Naive B cell (primary cell): Measurements from ENCODE around the gene FRRS1. TPM values are rescaled to one million over a fixed set of nuclear protein-coding genes. Genes with fewer than 3 reads are reported as not detected.
A peak's percentile ranks its signal among the peaks of the same experiment; 100 is the strongest.
"Not testable (repeated sequence)": the region's sequence is repeated elsewhere in the genome, so short reads cannot be mapped to it uniquely, and the experiment has no call there.

Experiments
- ATAC-seq, 2 donors: fragments of 150-1000 bp; cut with Tn5 transposase; 2 replicates each; pipeline ENCODE4 v1.10.0; 2021; ENCODE audit warnings: low read depth in 2 of 2, mild to moderate bottlenecking in 2 of 2, moderate library complexity in 2 of 2
- DNase-seq: peaks from one replicate; pipeline ENCODE4 v3.0.0; 2022
- H3K27ac Mint-ChIP-seq, 6 donors: one replicate each; pipeline ENCODE4 v1.8.0; 2020 to 2022; ENCODE audit warnings: mild to moderate bottlenecking in 6 of 6, mixed read lengths in 6 of 6, moderate library complexity in 5 of 6, inconsistent platforms in 2 of 6
- H3K27me3 Mint-ChIP-seq, 3 donors: one replicate each; pipeline ENCODE4 v1.8.0; 2021 to 2022; ENCODE audit warnings: mixed read lengths in 3 of 3, mild to moderate bottlenecking in 1 of 3
- H3K36me3 Mint-ChIP-seq, 2 donors: one replicate each; pipeline ENCODE4 v1.8.0; 2020 to 2022; ENCODE audit warnings: mixed read lengths in 2 of 2, inconsistent platforms in 1 of 2, mild to moderate bottlenecking in 1 of 2
- H3K4me1 Mint-ChIP-seq, 3 donors: one replicate each; pipeline ENCODE4 v1.8.0; 2020 to 2022; ENCODE audit warnings: mixed read lengths in 3 of 3, inconsistent platforms in 1 of 3, mild to moderate bottlenecking in 1 of 3, moderate library complexity in 1 of 3
- H3K4me3 Mint-ChIP-seq, 8 donors: one replicate each; pipeline ENCODE4 v1.8.0; 2020 to 2022; ENCODE audit warnings: mild to moderate bottlenecking in 8 of 8, mixed read lengths in 8 of 8, moderate library complexity in 8 of 8, inconsistent platforms in 2 of 8
- H3K9me3 Mint-ChIP-seq, 7 donors: one replicate each; pipeline ENCODE4 v1.8.0; 2020 to 2022; ENCODE audit warnings: mixed read lengths in 7 of 7, mild to moderate bottlenecking in 5 of 7, inconsistent platforms in 2 of 7, moderate library complexity in 1 of 7
- polyA plus RNA-seq, 6 donors: library from polyadenylated mRNA; unstranded; fragments of 300-500 nt; fragmentation: Illumina TruSeq; gene quantifications; one replicate each; pipeline ENCODE4 v1.2.3, GENCODE V29; 2021; ENCODE audit warnings: low read depth in 6 of 6

FRRS1 gene
- polyA plus RNA-seq, 6 donors from 2014 or later: 0.11 to 1.5 (median 0.13) TPM; not detected in 3

- Mint-ChIP-seq H3K4me1 (peaks cover 5 to 24% (median 10%) of the 10 kb centered on the region in 3 donors), H3K36me3 (peaks cover 0 to 9% of the 10 kb centered on the region in 2 donors), H3K27me3 (no peaks in the 10 kb centered on the region), H3K9me3 (peaks cover 3 to 20% (median 8%) of the 10 kb centered on the region in 7 donors), H3K4me3 (no peak overlapping the region), H3K27ac (no peak overlapping the region)
- DNase-seq (no peak), ATAC-seq (no peak)
These were observed 4.7 kb downstream of the FRRS1 start for GRCh38 chr1:99761774-99762173.

GRCh38 chr1:99759518-99760160, 6.8 kb downstream of the FRRS1 start:
- no peak for ATAC-seq
- Mint-ChIP-seq H3K4me1 (peaks cover 5 to 16% (median 6%) of the 10 kb centered on the region in 3 donors), H3K9me3 (peaks cover 3 to 20% (median 8%) of the 10 kb centered on the region in 7 donors), H3K27ac (no peak overlapping the region), H3K27me3 (no peaks in the 10 kb centered on the region), H3K36me3 (peaks cover 0 to 9% of the 10 kb centered on the region in 2 donors), H3K4me3 (peak overlapping the region in 1 of 8 donors; percentile 13)
- no peak for DNase-seq

- Mint-ChIP-seq H3K4me3 (peak overlapping the region in 2 of 8 donors; percentile 53 to 54), H3K27ac (peak overlapping the region in 3 of 6 donors; percentile 58 to 90 (median 78)), H3K9me3 (peaks cover 3 to 20% (median 8%) of the 10 kb centered on the region in 7 donors), H3K4me1 (peaks cover 5 to 16% (median 6%) of the 10 kb centered on the region in 3 donors)
- not testable (repeated sequence) for DNase-seq, ATAC-seq, H3K27me3 Mint-ChIP-seq, H3K36me3 Mint-ChIP-seq
These were observed 7.5 kb downstream of the FRRS1 start for GRCh38 chr1:99758686-99759517.

GRCh38 chr1:99758073-99758511, 8.3 kb downstream of the FRRS1 start:
- DNase-seq (no peak), ATAC-seq (no peak)
- H3K9me3 Mint-ChIP-seq: peaks cover 3 to 20% (median 8%) of the 10 kb centered on the region in 7 donors
- H3K27me3 Mint-ChIP-seq: no peaks in the 10 kb centered on the region
- H3K27ac Mint-ChIP-seq: no peak overlapping the region
- H3K4me3 Mint-ChIP-seq: no peak overlapping the region
- H3K36me3 Mint-ChIP-seq: peaks cover 0 to 9% of the 10 kb centered on the region in 2 donors
- peaks cover 5 to 16% (median 6%) of the 10 kb centered on the region in 3 donors for H3K4me1 Mint-ChIP-seq

- Mint-ChIP-seq H3K4me1 (peaks cover 5 to 16% (median 6%) of the 10 kb centered on the region in 3 donors), H3K9me3 (peaks cover 3 to 20% (median 8%) of the 10 kb centered on the region in 7 donors), H3K27ac (no peak overlapping the region), H3K4me3 (no peak overlapping the region), H3K36me3 (peaks cover 0 to 9% of the 10 kb centered on the region in 2 donors), H3K27me3 (no peaks in the 10 kb centered on the region)
- DNase-seq (no peak), ATAC-seq (no peak)
These were observed 9.8 kb downstream of the FRRS1 start for GRCh38 chr1:99756598-99756997.

GRCh38 chr1:99755664-99756063, 10.8 kb downstream of the FRRS1 start:
- no peak overlapping the region for H3K27ac Mint-ChIP-seq
- H3K27me3 Mint-ChIP-seq: no peaks in the 10 kb centered on the region
- H3K4me3 Mint-ChIP-seq: no peak overlapping the region
- no peak for ATAC-seq
- peaks cover 3 to 20% (median 8%) of the 10 kb centered on the region in 7 donors for H3K9me3 Mint-ChIP-seq
- H3K4me1 Mint-ChIP-seq: peaks cover 5 to 16% (median 6%) of the 10 kb centered on the region in 3 donors
- H3K36me3 Mint-ChIP-seq: peaks cover 0 to 9% of the 10 kb centered on the region in 2 donors
- DNase-seq: no peak

- Mint-ChIP-seq H3K36me3 (peaks cover 0 to 9% of the 10 kb centered on the region in 2 donors), H3K4me1 (peaks cover 5 to 16% (median 6%) of the 10 kb centered on the region in 3 donors), H3K9me3 (peaks cover 3 to 19% (median 8%) of the 10 kb centered on the region in 7 donors), H3K27me3 (no peaks in the 10 kb centered on the region), H3K27ac (no peak overlapping the region), H3K4me3 (no peak overlapping the region)
- no peak for ATAC-seq
- no peak for DNase-seq
These were observed 11.7 kb downstream of the FRRS1 start for GRCh38 chr1:99754697-99755096.

GRCh38 chr1:99754055-99754626, 12.3 kb downstream of the FRRS1 start:
- peaks cover 0 to 5% of the 10 kb centered on the region in 2 donors for H3K36me3 Mint-ChIP-seq
- no peak overlapping the region for H3K27ac Mint-ChIP-seq
- peaks cover 0 to 13% (median 3%) of the 10 kb centered on the region in 7 donors for H3K9me3 Mint-ChIP-seq
- H3K27me3 Mint-ChIP-seq: no peaks in the 10 kb centered on the region
- H3K4me3 Mint-ChIP-seq: no peak overlapping the region
- peaks cover 2 to 12% (median 5%) of the 10 kb centered on the region in 3 donors for H3K4me1 Mint-ChIP-seq
- ATAC-seq (no peak), DNase-seq (no peak)

GRCh38 chr1:99751877-99752504, 14.4 kb downstream of the FRRS1 start:
- no peaks in the 10 kb centered on the region for H3K9me3 Mint-ChIP-seq
- H3K4me3 Mint-ChIP-seq: no peak overlapping the region
- no peak for ATAC-seq
- DNase-seq: no peak
- H3K27me3 Mint-ChIP-seq: no peaks in the 10 kb centered on the region
- H3K27ac Mint-ChIP-seq: no peak overlapping the region
- H3K4me1 Mint-ChIP-seq: no peaks in the 10 kb centered on the region
- H3K36me3 Mint-ChIP-seq: no peaks in the 10 kb centered on the region

- Mint-ChIP-seq H3K9me3 (no peaks in the 10 kb centered on the region), H3K4me3 (no peak overlapping the region), H3K4me1 (no peaks in the 10 kb centered on the region), H3K27ac (no peak overlapping the region), H3K27me3 (no peaks in the 10 kb centered on the region), H3K36me3 (no peaks in the 10 kb centered on the region)
- ATAC-seq (no peak), DNase-seq (no peak)
These were observed 16.7 kb downstream of the FRRS1 start for GRCh38 chr1:99749504-99750347.

GRCh38 chr1:99748419-99748818, 18.0 kb downstream of the FRRS1 start:
- ATAC-seq: no peak
- no peak for DNase-seq
- Mint-ChIP-seq H3K4me1 (no peaks in the 10 kb centered on the region), H3K27me3 (no peaks in the 10 kb centered on the region), H3K27ac (no peak overlapping the region), H3K4me3 (no peak overlapping the region), H3K36me3 (no peaks in the 10 kb centered on the region), H3K9me3 (no peaks in the 10 kb centered on the region)

- H3K27me3 Mint-ChIP-seq: no peaks in the 10 kb centered on the region
- H3K4me3 Mint-ChIP-seq: no peak overlapping the region
- no peaks in the 10 kb centered on the region for H3K36me3 Mint-ChIP-seq
- H3K9me3 Mint-ChIP-seq: no peaks in the 10 kb centered on the region
- no peak for DNase-seq
- no peak overlapping the region for H3K27ac Mint-ChIP-seq
- no peak for ATAC-seq
- no peaks in the 10 kb centered on the region for H3K4me1 Mint-ChIP-seq
These were observed 20.8 kb downstream of the FRRS1 start for GRCh38 chr1:99745684-99746083.
